Sigmoid colon (tissue), 7 donors: ENCODE measurements around the gene GID4. TPM values are rescaled to one million over a fixed set of nuclear protein-coding genes. Genes with fewer than 3 reads are reported as not detected.

Experiments
- DNase-seq: peaks from one replicate; pipeline ENCODE4 v3.0.0-alpha.2; 2019
- H3K27ac ChIP-seq, 4 donors: fragments of 200-600 bp; sonication (generic); one replicate each; pipeline ENCODE4 v1.5.1; 2016 to 2019; ENCODE audit warnings: mild to moderate bottlenecking in 1 of 4
- H3K27me3 ChIP-seq, 3 donors: fragments of 200-600 bp; sonication (generic); one replicate each; pipeline ENCODE4 v1.5.1; 2019; ENCODE audit warnings: mild to moderate bottlenecking in 1 of 3
- H3K36me3 ChIP-seq, 4 donors: fragments of 200-600 bp; sonication (generic); one replicate each; pipeline ENCODE4 v1.5.1; 2016 to 2019
- H3K4me1 ChIP-seq, 4 donors: fragments of 200-600 bp; sonication (generic); one replicate each; pipeline ENCODE4 v1.5.1; 2017 to 2019
- H3K4me3 ChIP-seq, 4 donors: fragments of 200-600 bp; sonication (generic); one replicate each; pipeline ENCODE4 v1.5.1; 2017 to 2019; ENCODE audit warnings: mild to moderate bottlenecking in 2 of 4, moderate library complexity in 1 of 4
- H3K9me3 ChIP-seq, 4 donors: fragments of 200-600 bp in 3 of 4; sonication (generic) in 3 of 4; one replicate each; pipeline versions ENCODE4 v1.5.1 to v1.6.1; 2013 to 2019
- EP300 ChIP-seq, 4 donors: sonication (generic); formaldehyde crosslinking; IDR thresholded peaks; one replicate each; pipeline ENCODE4 v1.6.1; 2017; ENCODE audit warnings: antibody characterized with exemption in 4 of 4
- POLR2A ChIP-seq, 2 donors: fragments of 450-650 bp; IDR thresholded peaks; one replicate each; pipeline ENCODE4 v1.6.1; 2016; ENCODE audit warnings: antibody characterized with exemption in 2 of 2, mild to moderate bottlenecking in 2 of 2, moderate library complexity in 2 of 2
- POLR2AphosphoS5 ChIP-seq, 4 donors: sonication (generic); formaldehyde crosslinking; IDR thresholded peaks; one replicate each; pipeline ENCODE4 v1.6.1; 2017; ENCODE audit warnings: antibody characterized with exemption in 4 of 4
- WGBS, 2 donors: extraction: QIAGEN DNeasy Blood & Tissue Kit; methylation state at CpG; one replicate each; pipeline ENCODE4 v1.1.7; 2013; 5-methylcytosine and 5-hydroxymethylcytosine counted together
- intact Hi-C: fragments of 100-400 bp; cut with DNase I; formaldehyde crosslinking; loops from one replicate; pipeline ENCODE4 v1.15.1; 2023
- polyA plus RNA-seq, 3 donors: library from polyadenylated mRNA; stranded (reverse); fragments of 200-250 nt; gene quantifications; one replicate each; pipeline ENCODE4 v1.2.3, GENCODE V29; 2013
- total RNA-seq, 4 donors: library from RNA; depleted of rRNA; stranded (reverse); fragments of >200 nt; gene quantifications; one replicate each; pipeline ENCODE4 v1.1.0, GENCODE V29; 2016
- TF ChIP-seq, protein P1 (sequence below), 4 experiments: fragments of 450-650 bp in 3 of 4; fragments of 200-600 bp in 1 of 4; IDR thresholded peaks; one replicate each; pipeline ENCODE4 v1.5.1; 2016 to 2019; ENCODE audit warnings: antibody characterized with exemption in 4 of 4, mild to moderate bottlenecking in 3 of 4, moderate library complexity in 2 of 4
- donor health status: healthy with polysubstance abuse.
- donor health status: Bipolar disorder and iron deficiency.
- donor health status: healthy.

The GID4 gene
- total and polyA plus RNA-seq, 7 donors = 2.8 to 25.2 (median 20.0) TPM

DNA sequence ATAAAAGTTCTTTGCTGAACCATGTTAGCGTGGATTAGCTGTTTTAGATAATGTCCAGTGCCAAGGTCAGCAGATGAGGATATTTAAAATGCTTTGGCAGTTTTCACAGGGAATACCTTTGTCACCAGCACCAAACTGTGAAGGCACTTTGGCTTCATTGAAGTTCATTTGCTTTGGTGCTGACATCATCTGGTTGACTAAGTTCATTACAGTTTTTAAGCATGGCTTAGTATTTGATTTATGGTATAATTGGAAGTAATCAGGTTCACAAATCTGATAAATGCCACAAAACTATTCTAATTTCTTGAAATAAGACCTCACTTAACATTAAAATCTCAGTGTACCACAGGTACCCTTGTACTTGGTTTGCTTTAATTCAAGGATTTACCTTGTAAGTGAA is 4.3 kb downstream of the GID4 start:
- intact Hi-C loops = no loop called here
- WGBS, 2 donors = 60 to 90% methylated on average over 1 of the region's 1 CpG

DNA sequence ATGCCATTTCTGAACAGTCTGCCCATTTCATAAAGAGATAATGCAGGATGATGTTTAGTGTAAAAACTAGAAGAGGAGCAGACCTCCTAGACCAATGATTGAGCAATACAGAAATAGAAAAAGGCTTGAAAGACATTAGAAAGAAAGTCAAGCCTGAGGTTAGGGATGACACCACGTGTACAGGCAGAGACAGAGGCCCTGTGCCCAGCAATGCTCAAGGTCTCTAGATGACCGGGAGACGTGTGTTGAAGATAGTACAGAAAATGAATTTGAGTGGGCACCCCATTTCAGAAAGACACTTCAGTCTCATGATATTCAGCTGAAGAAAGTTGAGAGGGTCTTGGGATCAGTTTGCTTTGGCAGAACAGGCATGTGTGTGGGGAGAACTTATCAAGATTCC is 5.4 kb downstream of the GID4 start:
- H3K9me3 ChIP-seq = no peaks in the 10 kb centered on the region
- H3K4me1 ChIP-seq = peaks cover 0 to 26% (median 21%) of the 10 kb centered on the region in 4 donors
- H3K4me3 ChIP-seq = no peak overlapping the region
- intact Hi-C loops = no loop called here
- H3K27me3 ChIP-seq = no peaks in the 10 kb centered on the region
- TF ChIP-seq, protein P1, sequence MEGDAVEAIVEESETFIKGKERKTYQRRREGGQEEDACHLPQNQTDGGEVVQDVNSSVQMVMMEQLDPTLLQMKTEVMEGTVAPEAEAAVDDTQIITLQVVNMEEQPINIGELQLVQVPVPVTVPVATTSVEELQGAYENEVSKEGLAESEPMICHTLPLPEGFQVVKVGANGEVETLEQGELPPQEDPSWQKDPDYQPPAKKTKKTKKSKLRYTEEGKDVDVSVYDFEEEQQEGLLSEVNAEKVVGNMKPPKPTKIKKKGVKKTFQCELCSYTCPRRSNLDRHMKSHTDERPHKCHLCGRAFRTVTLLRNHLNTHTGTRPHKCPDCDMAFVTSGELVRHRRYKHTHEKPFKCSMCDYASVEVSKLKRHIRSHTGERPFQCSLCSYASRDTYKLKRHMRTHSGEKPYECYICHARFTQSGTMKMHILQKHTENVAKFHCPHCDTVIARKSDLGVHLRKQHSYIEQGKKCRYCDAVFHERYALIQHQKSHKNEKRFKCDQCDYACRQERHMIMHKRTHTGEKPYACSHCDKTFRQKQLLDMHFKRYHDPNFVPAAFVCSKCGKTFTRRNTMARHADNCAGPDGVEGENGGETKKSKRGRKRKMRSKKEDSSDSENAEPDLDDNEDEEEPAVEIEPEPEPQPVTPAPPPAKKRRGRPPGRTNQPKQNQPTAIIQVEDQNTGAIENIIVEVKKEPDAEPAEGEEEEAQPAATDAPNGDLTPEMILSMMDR (IDR thresholded peaks at IDR 0.05) = no peak
- no peak for TF ChIP-seq POLR2A (IDR thresholded peaks at IDR 0.05)
- TF ChIP-seq POLR2AphosphoS5 (IDR thresholded peaks at IDR 0.05) = no peak
- no peak for TF ChIP-seq EP300 (IDR thresholded peaks at IDR 0.05)
- WGBS, 2 donors = 91 to 93% methylated on average over 3 of the region's 3 CpGs
- H3K27ac ChIP-seq = no peak overlapping the region
- peaks cover 0 to 33% (median 4%) of the 10 kb centered on the region in 4 donors for H3K36me3 ChIP-seq
- DNase-seq = no peak

More for the DNA sequence above, 4.3 kb downstream of the GID4 start:
- Histone ChIP-seq H3K36me3 (peaks cover 0 to 33% (median 4%) of the 10 kb centered on the region in 4 donors), H3K4me1 (peaks cover 0 to 27% (median 22%) of the 10 kb centered on the region in 4 donors), H3K27me3 (no peaks in the 10 kb centered on the region), H3K9me3 (no peaks in the 10 kb centered on the region), H3K4me3 (no peak overlapping the region), H3K27ac (no peak overlapping the region)
- DNase-seq = no peak
- TF ChIP-seq, protein P1 (IDR thresholded peaks at IDR 0.05) = no peak
- TF ChIP-seq EP300 (IDR thresholded peaks at IDR 0.05) (no peak), POLR2A (IDR thresholded peaks at IDR 0.05) (no peak), POLR2AphosphoS5 (IDR thresholded peaks at IDR 0.05) (no peak)

DNA sequence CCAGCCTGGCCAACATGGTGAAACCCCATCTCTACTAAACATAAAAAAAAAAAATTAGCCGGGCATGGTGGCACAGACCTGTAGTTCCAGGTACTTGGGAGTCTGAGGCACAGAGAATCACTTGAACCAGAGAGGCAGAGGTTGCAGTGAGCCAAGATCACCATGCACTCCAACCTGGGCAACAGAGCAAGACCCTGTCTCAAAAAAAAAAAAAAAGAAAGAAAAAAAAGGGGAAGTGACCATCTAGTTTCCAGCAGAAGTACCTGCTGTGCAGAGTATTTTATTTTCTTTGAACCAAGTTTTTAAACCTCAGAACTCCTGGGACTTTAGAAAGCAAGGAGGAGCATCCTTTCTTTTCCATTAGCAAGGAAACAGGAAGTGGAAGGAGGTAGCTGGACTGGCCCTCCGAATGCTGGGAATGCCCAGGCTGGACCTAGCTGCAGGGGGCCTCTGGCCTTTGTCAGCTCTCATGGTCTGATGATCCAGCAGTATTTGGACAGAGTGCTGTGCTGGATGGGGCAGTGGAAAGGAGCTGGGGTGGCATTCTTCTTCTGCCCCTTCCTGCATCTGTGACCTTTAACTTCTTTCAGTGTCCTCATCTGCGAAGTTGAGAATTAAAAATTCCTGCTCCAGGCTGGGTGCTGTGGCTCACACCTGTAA is 6.6 kb downstream of the GID4 start:
- intact Hi-C loops = no loop called here
- no peak overlapping the region for H3K27ac ChIP-seq

DNA sequence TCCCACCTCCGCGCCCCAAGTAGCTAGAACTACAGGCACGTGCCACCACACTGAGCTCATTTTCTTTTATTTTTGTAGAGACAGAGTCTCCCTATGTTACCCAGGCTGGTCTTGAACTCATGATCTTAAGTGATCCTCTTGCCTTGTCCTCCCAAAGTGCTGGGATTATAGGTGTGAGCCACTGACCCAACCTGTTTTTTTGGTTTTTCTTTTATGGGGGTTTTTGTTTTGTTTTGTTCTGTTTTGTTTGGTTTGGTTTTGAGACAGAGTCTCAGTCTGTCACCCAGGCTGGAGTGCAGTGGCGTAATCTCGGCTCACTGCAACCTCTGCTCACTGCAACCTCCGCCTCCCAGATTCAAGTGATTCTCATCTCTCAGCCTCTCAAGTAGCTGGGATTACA is 16.4 kb downstream of the GID4 start:
- Histone ChIP-seq H3K27me3 (no peaks in the 10 kb centered on the region), H3K36me3 (peaks cover 10 to 71% (median 21%) of the 10 kb centered on the region in 4 donors), H3K4me1 (no peaks in the 10 kb centered on the region), H3K4me3 (no peak overlapping the region), H3K9me3 (no peaks in the 10 kb centered on the region), H3K27ac (no peak overlapping the region)
- no peak for DNase-seq
- intact Hi-C loops = no loop called here
- 91 to 96% methylated on average over 6 of the region's 6 CpGs for WGBS, 2 donors
- TF ChIP-seq POLR2AphosphoS5 (IDR thresholded peaks at IDR 0.05) (no peak), EP300 (IDR thresholded peaks at IDR 0.05) (no peak), POLR2A (IDR thresholded peaks at IDR 0.05) (no peak)
- TF ChIP-seq, protein P1 (IDR thresholded peaks at IDR 0.05) = no peak

More for the DNA sequence above, 6.6 kb downstream of the GID4 start:
- Histone ChIP-seq H3K9me3 (no peaks in the 10 kb centered on the region), H3K36me3 (peaks cover 0 to 33% (median 4%) of the 10 kb centered on the region in 4 donors), H3K4me3 (no peak overlapping the region), H3K27me3 (no peaks in the 10 kb centered on the region), H3K4me1 (peaks cover 0 to 16% (median 10%) of the 10 kb centered on the region in 4 donors)
- DNase-seq = no peak
- TF ChIP-seq EP300 (IDR thresholded peaks at IDR 0.05) = no peak
- no peak for TF ChIP-seq POLR2AphosphoS5 (IDR thresholded peaks at IDR 0.05)
- TF ChIP-seq, protein P1 (IDR thresholded peaks at IDR 0.05) = no peak
- no peak for TF ChIP-seq POLR2A (IDR thresholded peaks at IDR 0.05)
- 88 to 93% methylated on average over 3 of the region's 3 CpGs for WGBS, 2 donors
